ENCODE results near the gene SEMA3F.
"Not testable (repeated sequence)": the region's sequence is repeated elsewhere in the genome, so short reads cannot be mapped to it uniquely, and the experiment has no call there.

Gene SEMA3F

GRCh38 chr3:50211930-50212329, 56.8 kb downstream of the SEMA3F start:
- peak; percentile 91 for DNase-seq (ENCODE audit: low read depth)

GRCh38 chr3:50212502-50212901, 57.4 kb downstream of the SEMA3F start:
- DNase-seq (ENCODE audit: low read depth), result no peak

- no peak for DNase-seq (ENCODE audit: low read depth)
Measured at GRCh38 chr3:50212971-50213370, 57.8 kb downstream of the SEMA3F start.

- DNase-seq (ENCODE audit: low read depth), result no peak
Measured at GRCh38 chr3:50213373-50213772, 58.2 kb downstream of the SEMA3F start.

GRCh38 chr3:50214824-50215223, 59.7 kb downstream of the SEMA3F start:
- no peak for DNase-seq (ENCODE audit: low read depth)

GRCh38 chr3:50215529-50215928, 60.4 kb downstream of the SEMA3F start:
- DNase-seq (ENCODE audit: low read depth), result no peak

- DNase-seq (ENCODE audit: low read depth), result no peak
Measured at GRCh38 chr3:50217681-50218080, 62.6 kb downstream of the SEMA3F start.

GRCh38 chr3:50218448-50218847, 63.3 kb downstream of the SEMA3F start:
- no peak for DNase-seq (ENCODE audit: low read depth)

- no peak for DNase-seq (ENCODE audit: low read depth)
Measured at GRCh38 chr3:50219285-50219684, 64.2 kb downstream of the SEMA3F start.

- no peak for DNase-seq (ENCODE audit: low read depth)
Measured at GRCh38 chr3:50220109-50220508, 65.0 kb downstream of the SEMA3F start.

- DNase-seq (ENCODE audit: low read depth), result no peak
Measured at GRCh38 chr3:50221051-50221410, 65.9 kb downstream of the SEMA3F start.

- no peak for DNase-seq (ENCODE audit: low read depth)
Measured at GRCh38 chr3:50221411-50222168, 66.5 kb downstream of the SEMA3F start.

GRCh38 chr3:50222169-50222528, 67.0 kb downstream of the SEMA3F start:
- DNase-seq (ENCODE audit: low read depth), result no peak

- DNase-seq (ENCODE audit: low read depth), result no peak
Measured at GRCh38 chr3:50224639-50225038, 69.5 kb downstream of the SEMA3F start.

- peak; percentile 45 for DNase-seq (ENCODE audit: low read depth)
Measured at GRCh38 chr3:50226888-50227389, 71.8 kb downstream of the SEMA3F start.

GRCh38 chr3:50227390-50228183, 72.5 kb downstream of the SEMA3F start:
- peak; percentile 82 for DNase-seq (ENCODE audit: low read depth)

- not testable (repeated sequence) for DNase-seq (ENCODE audit: low read depth)
Measured at GRCh38 chr3:50228184-50228763, 73.2 kb downstream of the SEMA3F start.

GRCh38 chr3:50229490-50229889, 74.4 kb downstream of the SEMA3F start:
- no peak for DNase-seq (ENCODE audit: low read depth)

- no peak for DNase-seq (ENCODE audit: low read depth)
Measured at GRCh38 chr3:50230104-50230793, 75.1 kb downstream of the SEMA3F start.

GRCh38 chr3:50230794-50231125, 75.6 kb downstream of the SEMA3F start:
- peak; percentile 65 for DNase-seq (ENCODE audit: low read depth)

GRCh38 chr3:50231581-50231980, 76.5 kb downstream of the SEMA3F start:
- no peak for DNase-seq (ENCODE audit: low read depth)

- DNase-seq (ENCODE audit: low read depth), result no peak
Measured at GRCh38 chr3:50232303-50232702, 77.2 kb downstream of the SEMA3F start.

- DNase-seq (ENCODE audit: low read depth), result no peak
Measured at GRCh38 chr3:50233176-50233575, 78.1 kb downstream of the SEMA3F start.
